CD4-positive, alpha-beta T cell treated with Interleukin-15 for 1 hour (primary cell): ENCODE data around the gene PHIP.
"Not testable (repeated sequence)": the region's sequence is repeated elsewhere in the genome, so short reads cannot be mapped to it uniquely, and the experiment has no call there.

Experiments used
- DNase-seq: peaks from one replicate; pipeline ENCODE4 v3.0.0-alpha.2; 2020

PHIP gene

GRCh38 chr6:78911218-78911940, 166.7 kb downstream of the PHIP start:
- DNase-seq = no peak

- DNase-seq = no peak
Measured at GRCh38 chr6:78910591-78911171, 167.4 kb downstream of the PHIP start.

- no peak for DNase-seq
Measured at GRCh38 chr6:78910010-78910409, 168.0 kb downstream of the PHIP start.

- no peak for DNase-seq
Measured at GRCh38 chr6:78909391-78909790, 168.7 kb downstream of the PHIP start.

GRCh38 chr6:78908621-78909020, 169.4 kb downstream of the PHIP start:
- DNase-seq = no peak

GRCh38 chr6:78896227-78896626, 181.8 kb downstream of the PHIP start:
- no peak for DNase-seq

GRCh38 chr6:78889901-78890300, 188.2 kb downstream of the PHIP start:
- not testable (repeated sequence) for DNase-seq
